GM12878 (cell line): ENCODE measurements around the gene AGR3. TPM values are rescaled to one million over a fixed set of nuclear protein-coding genes. Genes with fewer than 3 reads are reported as not detected.

Experiments
- ATAC-seq: fragments of 200-7000 bp; cut with Tn5 transposase; 3 replicates; pipeline ENCODE4 v1.9.1; 2020; ENCODE audit warnings: mild to moderate bottlenecking, moderate library complexity
- BruUV-seq: library from RNA; stranded (reverse); fragments of 400-500 nt; replicated peaks from 2 replicates; lab custom pipeline; 2021; lab: Mats Ljungman, UMichigan
- CTCF ChIA-PET: fragments of 300-600 bp; sonication (Branson Sonifier 250); formaldehyde crosslinking; extraction: SDS; loops from one replicate; lab custom pipeline; 2021; ENCODE audit warnings: inconsistent platforms; lab: Yijun Ruan, JAX
- POLR2A ChIA-PET: fragments of 350-600 bp; formaldehyde crosslinking; extraction: SDS; loops from one replicate; lab custom pipeline; 2021; ENCODE audit warnings: inconsistent platforms; lab: Charles Lee
- RAD21 ChIA-PET: fragments of 300-600 bp; sonication (Branson Sonifier 250); formaldehyde crosslinking; loops from one replicate; lab custom pipeline; 2023; ENCODE audit warnings: antibody characterized with exemption; ENCODE audit not compliant: unreplicated experiment; lab: Charles Lee
- SMC1A ChIA-PET: fragments of 300-600 bp; sonication (Branson Sonifier 250); formaldehyde crosslinking; loops from one replicate; lab custom pipeline; 2023; ENCODE audit not compliant: unreplicated experiment, uncharacterized antibody; lab: Charles Lee
- DNase-seq: peaks from one replicate; pipeline ENCODE4 v3.0.0-alpha.2; 2011; ENCODE audit warnings: low read depth, low spot score
- FAIRE-seq: peaks from 3 replicates; lab custom pipeline; 2011; peaks lifted over from hg19 to GRCh38; lab: Jason Lieb, UNC
- H2AFZ ChIP-seq: 2 replicates; pipeline ENCODE4 v1.6.0; 2011; ENCODE audit warnings: low read depth, low read length, control low read depth; ENCODE audit not compliant: control insufficient read depth
- H3K27ac ChIP-seq: 2 replicates; pipeline ENCODE4 v1.5.1; 2011; ENCODE audit warnings: control low read depth; ENCODE audit not compliant: control insufficient read depth, insufficient read depth
- H3K27me3 ChIP-seq, 2 experiments: replicated peaks in 1 of 2; 2 replicates each; pipeline versions ENCODE4 v1.6.0 to v1.6.1; 2011; ENCODE audit warnings: low read length in 1 of 2; ENCODE audit not compliant: control insufficient read depth in 2 of 2, insufficient read depth in 2 of 2
- H3K36me3 ChIP-seq, 2 experiments: 2 replicates each; pipeline ENCODE4 v1.5.1; 2011; ENCODE audit warnings: low read length in 1 of 2; ENCODE audit not compliant: control insufficient read depth in 2 of 2, insufficient read depth in 2 of 2
- H3K4me1 ChIP-seq: 2 replicates; pipeline ENCODE4 v1.6.1; 2011; ENCODE audit warnings: mild to moderate bottlenecking, low read length, moderate library complexity, mixed read lengths; ENCODE audit not compliant: control insufficient read depth, insufficient read depth
- H3K4me2 ChIP-seq: 2 replicates; pipeline ENCODE4 v1.6.0; 2011; ENCODE audit warnings: control low read depth; ENCODE audit not compliant: control insufficient read depth, insufficient read depth
- H3K4me3 ChIP-seq: fragments of 200-600 bp; sonication (generic); 2 replicates; pipeline ENCODE4 v1.5.1; 2016
- H3K79me2 ChIP-seq: 2 replicates; pipeline ENCODE4 v1.6.0; 2011; ENCODE audit warnings: low read length; ENCODE audit not compliant: control insufficient read depth, insufficient read depth
- H3K9ac ChIP-seq: 2 replicates; pipeline ENCODE4 v1.8.0; 2011; ENCODE audit warnings: low read length, control low read depth, mixed read lengths; ENCODE audit not compliant: control insufficient read depth, insufficient read depth
- H3K9me3 ChIP-seq: replicated peaks from 3 replicates; pipeline ENCODE4 v1.5.1; 2011; ENCODE audit warnings: mild to moderate bottlenecking, low read length; ENCODE audit not compliant: control insufficient read depth, insufficient read depth
- H4K20me1 ChIP-seq: 2 replicates; pipeline ENCODE4 v1.6.0; 2011; ENCODE audit not compliant: control insufficient read depth, insufficient read depth
- BACH1 ChIP-seq: fragments of 450-650 bp; IDR thresholded peaks from 2 replicates; pipeline ENCODE4 v1.6.1; 2017; ENCODE audit warnings: mild to moderate bottlenecking, borderline replicate concordance
- CREB1 ChIP-seq: IDR thresholded peaks from 2 replicates; pipeline ENCODE4 v1.6.1; 2012; ENCODE audit warnings: low read depth, mild to moderate bottlenecking, inconsistent platforms
- E4F1 ChIP-seq: fragments of 450-650 bp; IDR thresholded peaks from 2 replicates; pipeline ENCODE4 v1.6.1; 2018; ENCODE audit warnings: borderline replicate concordance, mild to moderate bottlenecking; ENCODE audit not compliant: partially characterized antibody
- IKZF2 ChIP-seq, 2 experiments: fragments of 450-650 bp; IDR thresholded peaks; 2 replicates each; pipeline ENCODE4 v1.6.1; 2017; ENCODE audit warnings: mild to moderate bottlenecking in 2 of 2, moderate library complexity in 2 of 2
- MEF2B ChIP-seq: fragments of 450-650 bp; IDR thresholded peaks from 2 replicates; pipeline ENCODE4 v1.6.1; 2018; ENCODE audit warnings: mild to moderate bottlenecking, moderate library complexity; ENCODE audit not compliant: partially characterized antibody, poor library complexity, severe bottlenecking
- NFIC ChIP-seq: IDR thresholded peaks from 2 replicates; pipeline ENCODE4 v1.6.1; 2012; ENCODE audit warnings: low read depth, mild to moderate bottlenecking, inconsistent platforms, low read length, moderate library complexity
- NRF1 ChIP-seq: conservative IDR thresholded peaks from 2 replicates; pipeline ENCODE4 v1.6.1; 2011; ENCODE audit warnings: mild to moderate bottlenecking, low read depth, low read length, improper control_type of control experiment
- POLR2A ChIP-seq: IDR thresholded peaks from 2 replicates; pipeline ENCODE4 v1.6.1; 2011; ENCODE audit warnings: low read depth, mild to moderate bottlenecking, low read length
- POLR2AphosphoS2 ChIP-seq: IDR thresholded peaks from 2 replicates; pipeline ENCODE4 v1.6.1; 2011; ENCODE audit warnings: low read depth, mild to moderate bottlenecking, low read length, improper control_type of control experiment, moderate library complexity
- SMC3 ChIP-seq: IDR thresholded peaks from 2 replicates; pipeline ENCODE4 v1.6.1; 2011; ENCODE audit warnings: low read length, improper control_type of control experiment, borderline replicate concordance
- SREBF1 ChIP-seq: IDR thresholded peaks from 2 replicates; pipeline ENCODE4 v1.6.1; 2012; ENCODE audit warnings: mild to moderate bottlenecking, low read length
- STAT3 ChIP-seq: IDR thresholded peaks from 2 replicates; pipeline ENCODE4 v1.6.1; 2011; ENCODE audit warnings: low read depth, low read length, improper control_type of control experiment
- TCF3 ChIP-seq: IDR thresholded peaks from 2 replicates; pipeline ENCODE4 v1.6.1; 2012; ENCODE audit warnings: low read depth, mild to moderate bottlenecking, low read length, borderline replicate concordance; ENCODE audit not compliant: insufficient read depth
- USF2 ChIP-seq: IDR thresholded peaks from 2 replicates; pipeline ENCODE4 v1.6.1; 2011; ENCODE audit warnings: low read depth, low read length, improper control_type of control experiment, borderline replicate concordance
- ZNF217 ChIP-seq: fragments of 450-650 bp; IDR thresholded peaks from 2 replicates; pipeline ENCODE4 v1.6.1; 2017; ENCODE audit warnings: antibody characterized with exemption, mild to moderate bottlenecking
- ZZZ3 ChIP-seq: IDR thresholded peaks from 2 replicates; pipeline ENCODE4 v1.6.1; 2011; ENCODE audit warnings: low read depth; ENCODE audit not compliant: control insufficient read depth, insufficient read length
- WGBS: methylation state at CpG from one replicate; pipeline ENCODE4 v1.1.6; 2016; ENCODE audit warnings: low lambda C conversion rate; ENCODE audit not compliant: insufficient replicate concordance, insufficient coverage; ENCODE audit errors: missing lambda C conversion rate; 5-methylcytosine and 5-hydroxymethylcytosine counted together
- in situ Hi-C: fragments of 300-500 bp; cut with MboI; formaldehyde crosslinking; loops from 9 replicates; pipeline ENCODE4 v1.14.3; 2018; ENCODE audit warnings: mixed read lengths
- intact Hi-C: fragments of 100-400 bp; cut with micrococcal nuclease; formaldehyde crosslinking; loops from one replicate; pipeline ENCODE4 v1.14.2; 2022; ENCODE audit not compliant: unreplicated experiment
- polyA plus RNA-seq, 11 experiments: library from polyadenylated mRNA; depleted of rRNA in 4 of 11; unstranded in 6 of 11; stranded (reverse) in 5 of 11; fragments of >200 nt; fragmentation: Nextera tagmentation in 4 of 11; fragmentation: Illumina TruSeq in 1 of 11; extraction: Ambion mirVana in 4 of 11; extraction: Trizol in 1 of 11; gene quantifications; 1 replicate in 1 of 11; 2 replicates in 10 of 11; pipeline versions ENCODE4 v1.2.1 to v1.2.3, GENCODE V29; 2011 to 2016; ENCODE audit warnings: inconsistent platforms in 2 of 11, missing spikeins in 2 of 11, low read depth in 1 of 11
- total RNA-seq, 4 experiments: library from RNA; depleted of rRNA in 3 of 4; stranded (reverse); fragments of >200 nt in 3 of 4; fragmentation: Illumina TruSeq in 1 of 4; extraction: Trizol in 1 of 4; gene quantifications; 2 replicates each; pipeline versions ENCODE4 v1.2.1 to v1.2.3, GENCODE V29; 2013 to 2021

The AGR3 gene
- total and polyA plus RNA-seq, 10 of the 15 experiments (the other 5 are each of a cell fraction or from before 2014, with no cell fraction given) = not detected

GRCh38 chr7:16836481-16836880, 45.3 kb downstream of the AGR3 start:
- no peak overlapping the region for H2AFZ ChIP-seq
- intact Hi-C loops (no loop called here), in situ Hi-C loops (no loop called here)
- no peaks in the 10 kb centered on the region for H3K79me2 ChIP-seq
- no peaks in the 10 kb centered on the region for H3K4me1 ChIP-seq
- no TSS peak for BruUV-seq
- no peak overlapping the region for H3K27ac ChIP-seq
- WGBS = 36% methylated on average over 5 of the region's 5 CpGs
- SMC1A ChIA-PET = no interaction called here
- no peaks in the 10 kb centered on the region for H4K20me1 ChIP-seq
- no peaks in the 10 kb centered on the region for H3K36me3 ChIP-seq
- RAD21 ChIA-PET = no interaction called here
- no peak for FAIRE-seq
- TF ChIP-seq SMC3 (no peak), TCF3 (no peak), BACH1 (no peak), IKZF2 (IDR thresholded peaks at IDR 0.05) (no peak), NFIC (no peak), SREBF1 (no peak), POLR2A (no peak), NRF1 (no peak), E4F1 (no peak), MEF2B (no peak), ZZZ3 (no peak), STAT3 (no peak), CREB1 (no peak), POLR2AphosphoS2 (no peak), USF2 (no peak), ZNF217 (no peak)
- no peaks in the 10 kb centered on the region for H3K9me3 ChIP-seq
- DNase-seq = no peak
- no peak overlapping the region for H3K4me3 ChIP-seq
- POLR2A ChIA-PET = no interaction called here
- CTCF ChIA-PET = interaction anchor here (1.2 kb wide), 1 partner anchor 84 kb away, joined by 3 read pairs; no protein-coding TSS in a partner anchor
- H3K4me2 ChIP-seq = no peak overlapping the region
- no peak for ATAC-seq
- H3K9ac ChIP-seq = no peak overlapping the region
- H3K27me3 ChIP-seq = no peaks in the 10 kb centered on the region; a peak in 1 of 4 replicates
